CD8-positive, alpha-beta memory T cell (primary cell): Measurements from ENCODE around the gene METTL22. TPM values are rescaled to one million over a fixed set of nuclear protein-coding genes. Genes with fewer than 3 reads are reported as not detected.

ENCODE experiments used
- CTCF ChIA-PET: fragments of 350-600 bp; sonication (Branson Sonifier 250); formaldehyde crosslinking; loops from one replicate; lab custom pipeline; 2021; ENCODE audit warnings: antibody characterized with exemption; lab: Charles Lee
- POLR2A ChIA-PET: fragments of 350-600 bp; sonication (Branson Sonifier 250); formaldehyde crosslinking; loops from one replicate; lab custom pipeline; 2021; ENCODE audit warnings: antibody characterized with exemption; lab: Charles Lee
- DNase-seq, 5 donors: peaks; one replicate each; pipeline versions ENCODE4 v3.0.0 to v3.0.0-alpha.2; 2020 to 2022; ENCODE audit warnings: mixed read lengths in 1 of 5
- H3K27ac ChIP-seq: one replicate; pipeline ENCODE4 v1.7.0; 2013; ENCODE audit warnings: low read depth, mild to moderate bottlenecking, low read length, moderate library complexity
- H3K27me3 ChIP-seq: 2 replicates; pipeline ENCODE4 v1.7.0; 2013; ENCODE audit warnings: low read length, mild to moderate bottlenecking; ENCODE audit not compliant: insufficient read depth, poor library complexity, severe bottlenecking
- H3K36me3 ChIP-seq: 2 replicates; pipeline ENCODE4 v1.7.0; 2013; ENCODE audit warnings: mild to moderate bottlenecking, low read length, moderate library complexity; ENCODE audit not compliant: insufficient read depth
- H3K4me1 ChIP-seq: 2 replicates; pipeline ENCODE4 v1.7.0; 2013; ENCODE audit warnings: mild to moderate bottlenecking, low read length, moderate library complexity; ENCODE audit not compliant: insufficient read depth
- H3K4me3 ChIP-seq: 2 replicates; pipeline ENCODE4 v1.7.0; 2013; ENCODE audit warnings: mild to moderate bottlenecking, low read length
- H3K9me3 ChIP-seq: 2 replicates; pipeline ENCODE4 v1.7.0; 2013; ENCODE audit warnings: mild to moderate bottlenecking, low read length
- H3K27ac Mint-ChIP-seq, 8 donors: one replicate each; pipeline ENCODE4 v1.8.0; 2020 to 2021; ENCODE audit warnings: mixed read lengths in 8 of 8, mild to moderate bottlenecking in 6 of 8, inconsistent platforms in 3 of 8, moderate library complexity in 3 of 8
- H3K27me3 Mint-ChIP-seq, 2 donors: one replicate each; pipeline ENCODE4 v1.8.0; 2020 to 2021; ENCODE audit warnings: mixed read lengths in 2 of 2, mild to moderate bottlenecking in 1 of 2, moderate library complexity in 1 of 2
- H3K36me3 Mint-ChIP-seq, 3 donors: one replicate each; pipeline ENCODE4 v1.8.0; 2020 to 2021; ENCODE audit warnings: mixed read lengths in 3 of 3, inconsistent platforms in 1 of 3, mild to moderate bottlenecking in 1 of 3
- H3K4me1 Mint-ChIP-seq, 3 donors: one replicate each; pipeline ENCODE4 v1.8.0; 2020 to 2021; ENCODE audit warnings: mixed read lengths in 3 of 3, inconsistent platforms in 1 of 3, mild to moderate bottlenecking in 1 of 3
- H3K4me3 Mint-ChIP-seq, 7 donors: one replicate each; pipeline ENCODE4 v1.8.0; 2020 to 2021; ENCODE audit warnings: mixed read lengths in 7 of 7, mild to moderate bottlenecking in 6 of 7, moderate library complexity in 4 of 7, inconsistent platforms in 2 of 7
- H3K9me3 Mint-ChIP-seq, 5 donors: one replicate each; pipeline ENCODE4 v1.8.0; 2020 to 2022; ENCODE audit warnings: mixed read lengths in 5 of 5, mild to moderate bottlenecking in 3 of 5, moderate library complexity in 2 of 5, inconsistent platforms in 1 of 5
- polyA plus RNA-seq: library from polyadenylated mRNA; unstranded; fragments of 300-500 nt; fragmentation: Illumina TruSeq; gene quantifications from one replicate; pipeline ENCODE4 v1.2.3, GENCODE V29; 2021
- total RNA-seq, 2 experiments: library from RNA; stranded (reverse); gene quantifications; one replicate each; pipeline ENCODE4 v1.2.3, GENCODE V29; 2021

METTL22 gene
- total and polyA plus RNA-seq, 3 experiments from 2014 or later: 10.8 to 24.1 (median 21.3) TPM

DNA sequence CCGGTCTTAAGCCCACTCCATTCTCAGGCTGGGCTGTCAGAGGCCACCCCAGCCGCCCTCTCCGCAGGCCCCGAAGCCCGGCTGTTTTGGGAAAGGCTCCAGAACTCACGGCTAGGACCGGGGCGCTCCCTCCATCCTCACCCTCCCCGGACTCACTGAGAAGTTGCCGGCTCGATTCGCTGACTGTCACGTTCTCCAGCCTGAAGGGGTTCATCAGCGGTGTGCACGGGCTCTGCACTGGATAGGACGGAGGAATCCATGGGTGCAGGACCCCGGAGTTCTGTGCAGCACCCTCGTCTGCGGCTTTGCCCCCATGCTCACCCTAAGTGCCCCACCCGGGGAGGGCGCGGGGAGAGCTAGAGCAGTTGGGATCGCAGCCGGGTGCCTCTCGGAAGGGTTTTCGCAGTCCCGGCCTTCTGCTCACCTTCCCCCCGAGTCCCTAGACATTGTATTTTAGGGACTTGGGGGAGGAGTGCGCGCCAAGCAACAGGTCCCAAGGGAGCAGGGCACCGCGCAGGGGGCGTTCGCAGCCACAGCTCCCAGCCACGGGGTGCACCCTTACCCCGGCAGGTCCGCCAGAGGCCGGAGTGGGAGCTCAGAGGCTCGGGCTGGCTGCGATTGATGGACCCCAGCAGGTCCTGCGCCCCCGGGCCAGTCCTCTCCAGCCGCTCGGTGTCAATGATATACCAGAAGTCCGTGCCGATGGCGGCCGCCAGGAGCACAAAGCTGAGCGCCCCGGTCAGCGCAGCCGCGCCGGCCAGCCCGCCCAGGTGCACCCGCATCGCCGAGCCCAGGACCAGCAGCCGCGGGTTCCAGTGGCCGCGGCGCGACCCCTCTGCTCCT, 32.2 kb upstream of the METTL22 start:
- POLR2A ChIA-PET: no interaction called here
- Histone ChIP-seq H3K27me3 (peaks cover 14% of the 10 kb centered on the region), H3K4me3 (no peak overlapping the region), H3K4me1 (no peaks in the 10 kb centered on the region), H3K36me3 (no peaks in the 10 kb centered on the region), H3K9me3 (no peaks in the 10 kb centered on the region), H3K27ac (no peak overlapping the region)
- Mint-ChIP-seq H3K36me3 (peaks cover 0 to 2% (median 0%) of the 10 kb centered on the region in 3 donors), H3K4me1 (peaks cover 0 to 7% (median 3%) of the 10 kb centered on the region in 3 donors), H3K4me3 (peak overlapping the region in 1 of 7 donors; percentile 19), H3K27ac (no peak overlapping the region), H3K27me3 (peaks cover 28 to 43% of the 10 kb centered on the region in 2 donors), H3K9me3 (peaks cover 0 to 2% (median 0%) of the 10 kb centered on the region in 5 donors)
- CTCF ChIA-PET: no interaction called here
- DNase-seq: no peak

DNA sequence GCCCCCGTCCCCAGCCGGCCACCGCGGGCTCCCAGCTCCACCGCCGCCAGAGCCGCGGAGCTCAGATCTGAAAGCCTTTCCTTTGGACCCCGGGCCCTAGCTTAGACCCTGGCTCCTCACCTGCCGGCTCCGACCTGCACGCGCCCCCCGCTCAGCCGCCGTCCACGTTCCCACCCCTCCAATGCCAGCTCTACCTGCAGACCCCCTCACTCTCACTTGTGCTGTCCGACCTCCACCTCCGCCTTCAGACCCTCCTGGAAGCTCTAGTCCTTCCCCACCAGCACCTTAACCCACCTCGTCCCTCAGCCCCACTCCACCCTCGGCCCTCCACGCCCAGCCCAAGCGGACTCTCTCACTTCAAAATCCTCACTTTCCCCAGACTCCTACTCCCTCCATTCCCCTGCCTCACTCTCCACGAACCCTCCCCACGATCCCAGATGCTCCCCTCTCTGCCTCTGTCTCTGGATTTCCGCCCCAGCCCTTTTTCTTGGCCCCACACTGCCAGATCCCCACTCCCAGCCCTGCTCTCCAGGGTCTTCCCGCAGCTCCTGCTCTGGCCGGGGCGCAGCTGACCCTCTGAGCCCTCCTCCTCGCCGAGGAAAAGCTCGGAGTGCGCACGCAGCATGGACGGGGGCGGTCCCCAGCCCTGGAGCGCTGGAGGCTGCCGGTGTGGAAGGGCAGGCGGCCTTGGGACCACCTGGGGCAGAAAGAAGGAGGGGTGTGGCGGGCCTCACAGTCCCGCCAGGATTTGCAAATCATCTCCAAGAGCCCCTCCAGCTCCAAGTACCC, 31.4 kb upstream of the METTL22 start, which contains the start of gene TMEM114:
Gene TMEM114 (minus strand): TSS at position 612 of the 789 bp plus-strand sequence. CDS start 673 bp downstream, outside the sequence.
- no peak within 1 kb of the TSS for H3K4me3 Mint-ChIP-seq
- H3K36me3 Mint-ChIP-seq: peaks cover 0 to 2% (median 0%) of the 10 kb centered on the region in 3 donors
- H3K27ac Mint-ChIP-seq: no peak within 1 kb of the TSS
- H3K4me1 Mint-ChIP-seq: peaks cover 0 to 7% (median 3%) of the 10 kb centered on the region in 3 donors
- H3K27me3 Mint-ChIP-seq: peaks cover 30 to 43% of the 10 kb centered on the region in 2 donors
- CTCF ChIA-PET: no interaction called here
- H3K27me3 ChIP-seq: peaks cover 14% of the 10 kb centered on the region
- H3K9me3 ChIP-seq: no peaks in the 10 kb centered on the region
- no peak for DNase-seq
- peaks cover 0 to 2% (median 0%) of the 10 kb centered on the region in 5 donors for H3K9me3 Mint-ChIP-seq
- H3K36me3 ChIP-seq: no peaks in the 10 kb centered on the region
- no peak within 1 kb of the TSS for H3K4me3 ChIP-seq
- H3K27ac ChIP-seq: no peak within 1 kb of the TSS
- POLR2A ChIA-PET: no interaction called here
- no peaks in the 10 kb centered on the region for H3K4me1 ChIP-seq

DNA sequence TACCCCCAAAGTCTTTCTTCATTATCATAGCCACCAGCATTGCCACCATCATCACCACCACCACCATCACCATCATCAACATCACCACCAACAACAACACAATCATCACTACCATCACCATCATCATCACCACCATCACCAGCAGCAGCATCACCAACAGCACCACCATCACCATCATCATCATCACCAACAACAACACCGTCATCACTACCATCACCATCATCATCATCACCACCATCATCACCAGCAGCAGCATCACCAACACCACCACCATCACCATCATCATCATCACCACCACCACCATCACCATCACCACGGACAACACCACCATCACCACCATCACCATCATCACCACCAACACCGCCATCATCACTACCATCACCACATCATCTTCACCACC, 30.7 kb upstream of the METTL22 start:
- Mint-ChIP-seq H3K9me3 (peaks cover 0 to 2% (median 0%) of the 10 kb centered on the region in 5 donors), H3K4me1 (peaks cover 0 to 7% (median 3%) of the 10 kb centered on the region in 3 donors), H3K36me3 (peaks cover 0 to 2% (median 0%) of the 10 kb centered on the region in 3 donors), H3K4me3 (no peak overlapping the region), H3K27me3 (peaks cover 30 to 36% of the 10 kb centered on the region in 2 donors), H3K27ac (no peak overlapping the region)
- H3K9me3 ChIP-seq: no peaks in the 10 kb centered on the region
- CTCF ChIA-PET: no interaction called here
- H3K27me3 ChIP-seq: peaks cover 14% of the 10 kb centered on the region
- no peaks in the 10 kb centered on the region for H3K4me1 ChIP-seq
- POLR2A ChIA-PET: no interaction called here
- no peak overlapping the region for H3K4me3 ChIP-seq
- H3K36me3 ChIP-seq: no peaks in the 10 kb centered on the region
- H3K27ac ChIP-seq: no peak overlapping the region
- DNase-seq: no peak

DNA sequence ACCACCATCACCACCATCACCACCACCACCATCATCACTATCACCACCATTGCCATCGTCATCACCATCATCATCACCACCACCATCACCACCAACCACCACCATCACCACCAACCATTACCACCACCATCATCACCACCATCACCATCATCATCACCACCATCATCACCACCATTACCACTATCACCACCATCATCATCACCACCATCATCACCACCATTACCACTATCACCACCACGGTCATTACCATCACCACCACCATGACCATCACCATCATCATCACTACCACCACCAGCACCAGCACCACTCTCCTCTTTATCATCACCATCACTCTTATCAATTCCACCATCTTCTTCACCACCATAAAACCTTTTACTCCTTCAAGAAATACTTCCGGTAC, 30.0 kb upstream of the METTL22 start:
- peaks cover 30 to 36% of the 10 kb centered on the region in 2 donors for H3K27me3 Mint-ChIP-seq
- ChIA-PET POLR2A (no interaction called here), CTCF (no interaction called here)
- Histone ChIP-seq H3K36me3 (no peaks in the 10 kb centered on the region), H3K27ac (no peak overlapping the region), H3K9me3 (no peaks in the 10 kb centered on the region), H3K4me1 (no peaks in the 10 kb centered on the region), H3K4me3 (no peak overlapping the region), H3K27me3 (peaks cover 14% of the 10 kb centered on the region)
- no peak overlapping the region for H3K27ac Mint-ChIP-seq
- no peak for DNase-seq
- H3K4me1 Mint-ChIP-seq: peaks cover 0 to 7% (median 3%) of the 10 kb centered on the region in 3 donors
- H3K36me3 Mint-ChIP-seq: peaks cover 0 to 2% (median 0%) of the 10 kb centered on the region in 3 donors
- H3K9me3 Mint-ChIP-seq: peaks cover 0 to 2% (median 0%) of the 10 kb centered on the region in 5 donors
- H3K4me3 Mint-ChIP-seq: no peak overlapping the region

DNA sequence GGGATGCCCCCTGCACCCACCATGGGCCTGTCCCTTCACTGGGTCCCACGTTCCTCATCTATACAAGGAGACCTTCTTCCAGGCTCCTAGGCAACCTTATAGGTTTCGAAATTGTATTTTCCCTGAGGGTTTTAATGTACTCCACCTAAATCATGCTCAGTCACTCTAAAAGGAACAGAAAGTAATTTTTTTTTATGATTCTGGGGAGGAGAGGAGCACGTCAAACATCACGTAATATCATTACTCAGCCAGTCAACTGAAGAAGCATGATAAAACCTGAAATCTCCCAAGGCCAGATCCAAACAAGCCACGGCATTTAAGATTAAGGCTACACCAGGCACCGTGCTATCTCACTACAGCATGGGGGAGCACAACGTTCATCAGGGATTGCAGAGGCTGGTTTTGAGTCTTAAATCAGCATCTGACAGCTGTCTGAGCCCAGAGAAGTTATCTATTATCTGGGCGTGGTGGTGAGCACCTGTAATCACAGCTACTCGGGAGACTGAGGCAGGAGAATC, 27.3 kb upstream of the METTL22 start:
- Histone ChIP-seq H3K4me3 (no peak overlapping the region), H3K27ac (no peak overlapping the region), H3K9me3 (no peaks in the 10 kb centered on the region), H3K4me1 (no peaks in the 10 kb centered on the region), H3K36me3 (no peaks in the 10 kb centered on the region), H3K27me3 (peaks cover 6% of the 10 kb centered on the region)
- peaks cover 0 to 2% (median 0%) of the 10 kb centered on the region in 5 donors for H3K9me3 Mint-ChIP-seq
- DNase-seq: no peak
- peaks cover 12 to 16% of the 10 kb centered on the region in 2 donors for H3K27me3 Mint-ChIP-seq
- ChIA-PET CTCF (no interaction called here), POLR2A (no interaction called here)
- peaks cover 0 to 4% (median 0%) of the 10 kb centered on the region in 3 donors for H3K4me1 Mint-ChIP-seq
- H3K36me3 Mint-ChIP-seq: no peaks in the 10 kb centered on the region
- no peak overlapping the region for H3K4me3 Mint-ChIP-seq
- peak overlapping the region in 1 of 8 donors; percentile 35 for H3K27ac Mint-ChIP-seq

DNA sequence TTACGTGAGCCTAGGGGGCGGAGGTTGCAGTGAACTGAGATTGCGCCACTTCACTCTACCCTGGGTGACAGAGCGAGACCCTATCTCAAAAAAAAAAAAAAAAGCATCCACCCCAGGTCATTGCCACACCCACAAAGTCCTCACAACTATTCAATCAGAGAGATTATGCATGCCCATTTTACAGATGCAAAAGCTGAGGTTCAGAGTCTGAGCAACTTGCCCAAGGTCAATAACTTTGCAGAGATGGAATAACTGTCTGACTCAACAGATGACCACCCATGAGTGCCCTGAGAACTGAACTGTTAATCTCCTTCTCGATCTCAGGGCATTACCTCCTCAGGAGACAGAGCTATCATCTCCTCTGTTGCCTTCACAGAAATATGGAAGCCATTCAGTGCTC, 25.7 kb upstream of the METTL22 start:
- no peaks in the 10 kb centered on the region for H3K36me3 ChIP-seq
- Mint-ChIP-seq H3K4me1 (no peaks in the 10 kb centered on the region), H3K9me3 (no peaks in the 10 kb centered on the region), H3K4me3 (no peak overlapping the region), H3K27ac (no peak overlapping the region), H3K27me3 (peaks cover 8 to 11% of the 10 kb centered on the region in 2 donors), H3K36me3 (no peaks in the 10 kb centered on the region)
- POLR2A ChIA-PET: no interaction called here
- no peak overlapping the region for H3K27ac ChIP-seq
- no peaks in the 10 kb centered on the region for H3K4me1 ChIP-seq
- no peak overlapping the region for H3K4me3 ChIP-seq
- H3K9me3 ChIP-seq: no peaks in the 10 kb centered on the region
- CTCF ChIA-PET: no interaction called here
- DNase-seq: no peak
- H3K27me3 ChIP-seq: no peaks in the 10 kb centered on the region

DNA sequence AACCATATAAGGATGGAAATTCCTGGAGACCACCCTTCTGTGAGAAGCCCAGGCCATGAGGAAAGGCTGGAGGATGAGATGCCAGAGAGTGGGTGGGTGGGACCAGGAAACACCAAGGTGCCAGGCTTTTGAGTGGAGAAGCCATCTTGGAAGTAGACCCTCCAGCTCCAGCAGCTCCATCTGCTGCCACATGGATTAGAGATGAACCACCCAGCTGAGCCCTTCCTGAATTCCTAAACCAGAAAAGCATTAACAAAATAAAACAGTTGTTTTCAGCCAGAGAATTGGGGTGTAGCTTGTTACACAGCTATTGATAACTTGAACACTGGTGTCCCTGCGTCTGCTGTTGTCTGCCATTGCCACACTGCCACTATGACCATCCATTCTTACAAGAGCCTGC, 24.9 kb upstream of the METTL22 start:
- no peak overlapping the region for H3K4me3 ChIP-seq
- no peak for DNase-seq
- Mint-ChIP-seq H3K27me3 (peaks cover 8 to 11% of the 10 kb centered on the region in 2 donors), H3K27ac (no peak overlapping the region), H3K4me1 (no peaks in the 10 kb centered on the region), H3K9me3 (no peaks in the 10 kb centered on the region), H3K36me3 (no peaks in the 10 kb centered on the region), H3K4me3 (no peak overlapping the region)
- H3K36me3 ChIP-seq: no peaks in the 10 kb centered on the region
- no peak overlapping the region for H3K27ac ChIP-seq
- no peaks in the 10 kb centered on the region for H3K27me3 ChIP-seq
- CTCF ChIA-PET: no interaction called here
- POLR2A ChIA-PET: no interaction called here
- no peaks in the 10 kb centered on the region for H3K4me1 ChIP-seq
- no peaks in the 10 kb centered on the region for H3K9me3 ChIP-seq
